Inflammatory macrophage (primary cell): ENCODE data around the gene TMEM250.

Experiments
- DNase-seq, 2 donors: peaks; one replicate each; pipeline ENCODE4 v3.0.0-alpha.2; 2020 to 2022

The TMEM250 gene

GRCh38 chr9:136093995-136094881, 24.4 kb downstream of the TMEM250 start:
- peak; percentile 43 to 53 for DNase-seq

GRCh38 chr9:136093346-136093986, 25.2 kb downstream of the TMEM250 start:
- no peak for DNase-seq

DNA sequence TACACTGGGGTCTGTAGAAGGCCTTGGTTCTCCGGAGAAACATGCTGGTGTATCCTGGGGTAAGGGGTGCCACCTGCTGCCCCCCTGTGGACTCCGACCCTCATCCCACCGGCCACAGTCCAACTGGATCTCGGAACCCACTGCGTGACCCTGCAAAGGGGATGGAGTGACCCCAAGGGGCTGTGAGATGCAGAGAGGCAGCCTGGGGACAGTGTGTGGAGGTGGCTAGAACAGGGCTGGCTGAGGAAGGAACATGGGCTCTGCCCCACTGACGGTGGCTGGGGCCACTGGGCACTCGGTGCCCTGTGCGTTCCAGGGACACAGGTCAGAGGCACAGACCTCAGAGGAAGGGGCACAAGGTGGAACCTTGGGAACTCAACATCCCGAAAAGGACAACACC, 25.9 kb downstream of the TMEM250 start:
- no peak for DNase-seq

DNA sequence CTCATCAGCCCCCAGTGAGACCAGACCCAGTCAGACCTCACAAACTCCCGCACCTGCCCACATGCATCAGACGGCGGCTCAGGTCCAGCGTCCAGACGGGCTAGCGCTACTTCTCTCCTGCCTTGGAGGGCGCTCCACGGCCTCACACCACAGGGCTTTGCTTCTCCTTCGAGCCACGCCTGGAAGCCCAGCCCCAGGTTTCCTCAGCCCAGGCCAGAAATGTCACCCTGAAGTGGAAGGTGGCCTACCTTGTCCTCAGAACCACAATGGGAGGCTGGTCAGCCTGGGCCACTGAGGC, 26.4 kb downstream of the TMEM250 start:
- no peak for DNase-seq

- DNase-seq: no peak
Measured at GRCh38 chr9:136091582-136092352, 26.9 kb downstream of the TMEM250 start.

DNA sequence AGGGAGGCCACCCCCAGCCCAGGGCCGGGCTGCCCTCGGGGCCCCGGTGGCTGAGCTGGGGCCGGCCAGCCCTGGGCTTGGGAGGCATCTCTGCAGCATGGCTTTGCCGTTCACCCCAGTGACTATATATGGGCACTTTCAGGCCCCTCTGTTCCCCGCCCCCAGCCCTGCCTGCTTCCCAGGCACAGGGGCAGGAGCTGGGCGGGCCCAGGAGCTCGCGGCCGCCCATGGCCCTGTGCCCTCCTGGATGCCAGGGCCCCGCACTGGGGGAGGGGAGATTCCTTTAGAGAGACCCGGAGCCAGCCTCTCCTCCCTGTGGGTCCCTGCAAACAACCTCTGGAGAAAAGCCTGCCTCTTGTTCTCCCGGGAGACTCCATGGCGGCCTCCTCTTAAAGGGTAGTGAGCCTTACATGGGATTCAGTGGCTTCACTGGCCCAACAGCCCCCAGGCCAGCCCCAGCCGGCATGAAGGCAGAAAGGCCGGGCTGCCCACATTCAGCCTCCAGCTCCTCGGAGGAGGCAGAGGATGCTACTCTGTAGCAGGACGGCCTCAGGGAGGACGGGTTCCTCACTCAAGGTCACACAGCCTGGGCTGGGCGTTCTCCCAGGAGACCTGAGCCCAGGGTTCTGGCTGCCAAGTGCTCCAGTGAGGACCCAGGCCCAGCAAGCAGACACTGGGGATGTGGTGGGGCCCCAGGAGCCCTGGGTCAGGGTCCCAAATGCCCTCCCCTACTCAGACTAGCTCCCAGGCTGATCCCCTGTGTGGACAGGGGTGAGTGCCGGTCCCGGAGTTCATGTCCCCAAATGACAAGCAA, 27.7 kb downstream of the TMEM250 start:
- no peak for DNase-seq

DNA sequence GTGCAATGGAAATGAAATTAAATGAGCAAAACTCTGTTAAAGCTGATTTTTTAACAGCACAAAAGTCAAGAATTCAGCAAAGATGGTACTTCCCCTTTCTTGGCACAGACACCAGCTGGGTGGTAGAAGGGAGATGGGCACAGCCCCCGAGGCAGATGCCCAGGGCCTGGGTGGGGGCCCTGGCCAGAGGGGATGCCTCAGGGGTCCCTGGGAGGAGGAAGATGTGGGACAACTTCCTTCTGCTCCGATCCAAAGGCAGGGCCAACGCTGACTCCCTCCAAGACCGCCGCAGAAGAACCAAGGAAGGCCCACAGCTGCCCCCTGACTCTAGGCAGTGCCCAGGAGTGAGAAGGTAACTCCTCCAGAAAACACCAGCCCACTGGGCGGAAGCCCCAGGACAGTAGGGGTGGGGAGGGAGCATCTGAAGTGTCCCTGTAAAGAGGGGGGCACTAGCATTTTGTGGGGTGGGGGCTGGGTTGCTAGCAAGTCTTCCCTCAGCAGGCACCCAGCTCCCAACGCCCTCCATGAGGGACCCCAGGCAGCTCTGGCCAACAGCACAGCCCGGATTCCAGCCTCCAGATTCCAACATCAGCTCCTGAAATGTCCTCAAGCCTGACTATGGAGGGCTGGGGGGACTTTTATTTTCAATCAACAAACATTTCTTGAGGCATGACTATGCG, 28.5 kb downstream of the TMEM250 start:
- peak in 1 of 2 donors; percentile 13 for DNase-seq

- DNase-seq: peak in 1 of 2 donors; percentile 33
Measured at GRCh38 chr9:136089697-136090045, 29.0 kb downstream of the TMEM250 start.

DNA sequence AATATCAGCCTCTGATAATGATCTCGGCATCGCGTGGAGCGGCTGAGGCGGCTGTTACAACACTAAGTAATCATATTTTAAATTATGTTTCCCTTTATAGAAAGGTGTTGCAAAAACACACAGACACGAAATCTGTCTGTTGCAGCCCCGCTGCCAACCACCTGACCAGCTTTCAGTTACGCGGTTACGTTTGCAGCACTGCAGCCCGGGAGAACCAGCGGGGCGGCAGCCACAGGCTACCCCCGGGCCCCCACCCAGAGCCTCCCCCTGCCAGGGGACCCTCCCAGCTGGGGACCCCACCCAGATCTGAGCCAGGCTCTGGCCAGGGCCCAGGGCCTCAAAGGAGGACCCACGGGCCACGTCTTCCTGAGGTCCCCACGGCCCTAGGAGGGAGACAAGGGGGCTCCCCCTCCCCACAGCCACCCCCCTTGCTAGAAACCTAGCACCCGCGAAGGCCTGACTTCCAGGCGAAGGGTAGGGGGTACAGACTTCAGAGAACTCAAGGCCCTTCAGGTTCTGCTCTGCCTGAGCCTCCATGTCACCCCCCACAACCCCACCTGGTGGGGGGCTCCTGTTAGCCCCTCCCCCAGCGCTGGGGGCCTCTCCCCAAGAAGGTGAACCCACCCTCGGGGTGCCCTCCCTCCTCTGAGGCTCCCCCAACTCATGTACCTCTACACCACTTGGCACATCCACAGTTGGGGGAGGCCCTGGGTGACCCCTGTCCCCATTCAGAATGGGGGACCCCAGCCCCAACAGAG, 29.6 kb downstream of the TMEM250 start:
- peak; percentile 63 to 81 for DNase-seq

GRCh38 chr9:136088481-136088938, 30.2 kb downstream of the TMEM250 start:
- no peak for DNase-seq

GRCh38 chr9:136087741-136088480, 30.8 kb downstream of the TMEM250 start:
- no peak for DNase-seq

DNA sequence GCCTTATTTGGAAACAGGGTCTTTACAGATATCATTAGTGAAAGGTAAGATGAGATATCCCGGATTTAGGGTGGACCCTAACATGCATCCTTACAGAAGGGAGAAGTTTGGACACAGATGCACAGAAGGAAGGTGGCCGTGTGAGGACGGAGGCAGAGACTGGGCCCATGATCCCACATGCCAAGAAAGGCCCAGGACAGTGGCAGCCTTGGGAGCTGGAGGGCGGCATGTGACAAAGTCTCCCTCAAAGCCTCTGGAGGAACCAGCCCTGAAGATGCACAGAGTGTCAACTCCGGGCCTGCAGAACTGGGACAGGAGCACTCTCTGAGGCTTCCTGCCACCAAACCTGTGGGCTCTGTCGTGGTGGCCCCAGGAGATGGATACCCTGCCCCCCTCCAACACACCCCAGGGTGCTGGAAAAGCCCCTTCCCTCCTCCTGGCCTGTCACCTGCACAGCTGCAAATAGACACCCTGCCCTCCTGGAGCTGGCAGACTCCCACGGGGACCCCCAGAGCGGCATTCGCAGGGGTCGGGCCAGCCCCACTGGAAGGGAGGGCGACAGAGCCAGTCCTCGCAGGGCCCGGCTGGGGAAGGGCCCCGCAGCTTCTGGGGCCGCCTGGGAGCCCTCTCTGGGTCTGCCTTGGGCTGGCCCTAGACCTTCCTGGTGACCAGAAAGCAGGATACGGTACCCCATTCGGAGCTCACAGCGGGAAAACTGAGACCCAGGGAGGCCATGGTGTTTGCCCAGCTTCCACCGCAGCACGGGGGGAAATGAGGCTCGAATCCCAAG, 31.5 kb downstream of the TMEM250 start:
- DNase-seq: no peak

- DNase-seq: no peak
Measured at GRCh38 chr9:136086213-136086881, 32.3 kb downstream of the TMEM250 start.

DNA sequence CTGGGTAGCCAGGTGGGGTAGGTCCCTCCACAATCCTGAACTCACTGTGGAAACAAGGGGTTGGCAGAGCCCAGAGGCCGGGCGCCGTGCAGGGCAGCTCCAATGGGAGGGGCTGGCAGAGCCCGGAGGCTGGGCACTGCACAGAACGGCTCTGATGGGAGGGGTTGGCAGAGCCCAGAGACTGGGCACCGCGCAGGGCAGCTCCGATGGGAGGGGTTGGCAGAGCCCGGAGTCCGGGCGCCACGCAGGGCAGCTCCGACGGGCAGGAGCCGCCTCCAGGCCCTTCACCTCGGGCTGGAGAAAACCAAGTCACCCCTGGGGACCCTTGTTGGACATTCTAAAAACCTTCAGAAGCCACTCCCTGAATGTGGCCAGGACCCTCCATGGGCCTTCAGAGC, 32.9 kb downstream of the TMEM250 start:
- DNase-seq: no peak

DNA sequence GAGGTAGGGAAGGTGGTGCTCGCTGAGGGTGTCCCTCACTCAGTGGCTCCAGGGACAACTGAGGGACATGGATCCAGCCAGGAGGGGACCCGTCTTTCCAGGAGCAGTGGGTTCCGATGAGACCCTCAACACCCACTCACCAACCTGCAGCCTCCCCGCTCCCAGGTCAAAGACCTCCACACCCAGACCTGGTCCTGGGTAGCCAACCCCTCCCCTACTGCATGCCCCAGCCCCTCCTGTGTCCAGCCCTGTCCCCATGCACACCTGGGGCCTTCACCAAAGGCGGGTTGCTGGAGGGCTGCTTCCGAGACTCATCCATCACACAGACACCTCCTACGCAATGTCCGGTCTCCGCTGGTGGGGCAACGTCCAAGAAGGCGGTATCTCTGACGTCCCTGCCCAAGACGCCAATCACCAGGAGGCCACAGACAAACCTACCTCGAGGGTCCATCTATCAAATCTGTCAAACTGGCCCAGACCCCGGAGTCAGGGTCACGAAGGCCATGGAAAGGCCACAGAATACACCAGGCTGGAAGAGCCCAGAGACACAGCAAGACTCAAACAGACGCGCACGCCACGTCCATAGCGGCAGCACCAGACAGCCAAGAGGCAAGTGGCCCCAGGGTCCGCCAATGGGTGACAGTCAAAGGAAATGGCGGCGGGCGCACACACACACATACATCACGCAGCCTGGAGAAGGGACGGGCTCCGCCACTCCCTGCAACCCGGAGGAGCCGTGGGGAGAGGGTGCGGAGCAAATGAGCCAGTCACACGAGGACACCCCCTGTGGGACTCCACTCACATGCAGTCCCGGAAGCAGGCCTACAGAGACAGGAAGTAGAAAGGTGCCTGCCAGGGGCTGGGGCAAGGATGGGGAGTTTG, 34.4 kb downstream of the TMEM250 start:
- DNase-seq: no peak

GRCh38 chr9:136083558-136084062, 35.1 kb downstream of the TMEM250 start:
- DNase-seq: no peak

GRCh38 chr9:136082496-136083361, 35.9 kb downstream of the TMEM250 start:
- no peak for DNase-seq
